Fibroblast of pulmonary artery (primary cell): ENCODE measurements around the gene KIAA1755.
A peak's percentile ranks its signal among the peaks of the same experiment; 100 is the strongest.

Experiments used
- DNase-seq: peaks from one replicate; pipeline ENCODE4 v3.0.0-alpha.2; 2010; ENCODE audit warnings: low read depth
- H3K4me3 ChIP-seq: replicated peaks from 2 replicates; pipeline ENCODE4 v1.5.1; 2011; ENCODE audit warnings: low read depth, mild to moderate bottlenecking, control low read depth, low read length, moderate library complexity
- TF ChIP-seq, protein P1 (sequence below): IDR thresholded peaks from 2 replicates; pipeline ENCODE4 v1.5.1; 2011; ENCODE audit warnings: mild to moderate bottlenecking, control low read depth, low read length, inconsistent platforms; ENCODE audit errors: missing control alignments

Gene KIAA1755

DNA sequence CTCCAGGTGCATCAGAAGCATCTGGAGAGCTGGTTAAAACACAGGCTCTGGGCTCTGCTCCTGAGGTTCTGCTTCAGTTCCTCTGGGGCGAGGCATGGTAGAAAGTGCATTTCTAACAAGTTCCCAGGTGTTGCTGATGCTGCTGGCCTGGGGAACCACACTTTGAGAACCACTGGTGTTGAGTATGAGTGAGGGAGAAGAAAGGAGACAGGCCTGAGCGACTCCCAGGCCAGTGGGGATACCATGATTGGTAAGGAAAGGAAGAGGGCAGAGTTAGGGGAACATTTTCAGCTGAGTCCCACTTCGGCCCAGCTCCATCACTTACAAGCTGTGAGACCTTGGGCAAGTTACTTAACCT is 36.8 kb downstream of the KIAA1755 start:
- TF ChIP-seq, protein P1, sequence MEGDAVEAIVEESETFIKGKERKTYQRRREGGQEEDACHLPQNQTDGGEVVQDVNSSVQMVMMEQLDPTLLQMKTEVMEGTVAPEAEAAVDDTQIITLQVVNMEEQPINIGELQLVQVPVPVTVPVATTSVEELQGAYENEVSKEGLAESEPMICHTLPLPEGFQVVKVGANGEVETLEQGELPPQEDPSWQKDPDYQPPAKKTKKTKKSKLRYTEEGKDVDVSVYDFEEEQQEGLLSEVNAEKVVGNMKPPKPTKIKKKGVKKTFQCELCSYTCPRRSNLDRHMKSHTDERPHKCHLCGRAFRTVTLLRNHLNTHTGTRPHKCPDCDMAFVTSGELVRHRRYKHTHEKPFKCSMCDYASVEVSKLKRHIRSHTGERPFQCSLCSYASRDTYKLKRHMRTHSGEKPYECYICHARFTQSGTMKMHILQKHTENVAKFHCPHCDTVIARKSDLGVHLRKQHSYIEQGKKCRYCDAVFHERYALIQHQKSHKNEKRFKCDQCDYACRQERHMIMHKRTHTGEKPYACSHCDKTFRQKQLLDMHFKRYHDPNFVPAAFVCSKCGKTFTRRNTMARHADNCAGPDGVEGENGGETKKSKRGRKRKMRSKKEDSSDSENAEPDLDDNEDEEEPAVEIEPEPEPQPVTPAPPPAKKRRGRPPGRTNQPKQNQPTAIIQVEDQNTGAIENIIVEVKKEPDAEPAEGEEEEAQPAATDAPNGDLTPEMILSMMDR, result no peak
- no peak overlapping the region for H3K4me3 ChIP-seq
- DNase-seq, result no peak

DNA sequence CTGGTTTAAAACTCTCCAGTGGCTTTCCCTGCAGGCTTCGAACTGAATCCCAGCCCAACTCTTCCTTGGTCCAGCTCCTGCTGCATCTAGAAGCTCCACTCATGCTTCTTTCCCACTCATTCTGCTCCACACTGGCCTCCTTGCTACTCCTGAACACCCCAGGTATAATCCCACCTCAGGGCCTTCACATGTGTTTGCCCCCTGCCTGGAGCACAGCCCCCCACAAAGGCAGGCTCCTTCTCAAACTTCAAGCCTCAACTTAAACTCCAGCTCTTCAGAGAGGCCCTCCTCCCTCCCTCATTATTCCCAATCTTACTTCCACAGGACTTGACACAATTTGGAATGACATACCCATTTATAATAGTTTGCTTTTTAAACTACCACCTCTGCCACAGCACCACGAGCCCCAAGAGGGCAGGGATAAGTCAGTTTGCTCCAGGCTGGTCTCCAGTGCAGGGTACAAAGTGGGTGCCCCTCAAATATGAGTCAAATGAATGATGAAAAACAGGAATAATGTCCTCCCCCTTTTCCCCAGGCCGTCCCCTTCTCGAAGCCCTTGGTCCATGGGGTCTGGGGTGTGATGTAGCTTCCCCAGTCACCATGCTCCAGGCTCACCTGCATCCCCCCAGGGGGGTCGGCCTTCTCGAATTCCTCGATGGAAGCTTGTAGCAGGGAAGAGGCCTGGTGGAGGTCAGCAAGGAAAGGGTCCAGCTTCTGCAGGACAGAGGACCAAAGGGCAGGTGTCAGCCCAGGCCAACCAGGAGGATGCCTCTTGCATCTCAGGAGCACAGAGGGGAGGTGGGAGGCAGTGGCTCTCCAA is 37.4 kb downstream of the KIAA1755 start:
- TF ChIP-seq, protein P1, result no peak
- H3K4me3 ChIP-seq, result no peak overlapping the region
- DNase-seq, result no peak

DNA sequence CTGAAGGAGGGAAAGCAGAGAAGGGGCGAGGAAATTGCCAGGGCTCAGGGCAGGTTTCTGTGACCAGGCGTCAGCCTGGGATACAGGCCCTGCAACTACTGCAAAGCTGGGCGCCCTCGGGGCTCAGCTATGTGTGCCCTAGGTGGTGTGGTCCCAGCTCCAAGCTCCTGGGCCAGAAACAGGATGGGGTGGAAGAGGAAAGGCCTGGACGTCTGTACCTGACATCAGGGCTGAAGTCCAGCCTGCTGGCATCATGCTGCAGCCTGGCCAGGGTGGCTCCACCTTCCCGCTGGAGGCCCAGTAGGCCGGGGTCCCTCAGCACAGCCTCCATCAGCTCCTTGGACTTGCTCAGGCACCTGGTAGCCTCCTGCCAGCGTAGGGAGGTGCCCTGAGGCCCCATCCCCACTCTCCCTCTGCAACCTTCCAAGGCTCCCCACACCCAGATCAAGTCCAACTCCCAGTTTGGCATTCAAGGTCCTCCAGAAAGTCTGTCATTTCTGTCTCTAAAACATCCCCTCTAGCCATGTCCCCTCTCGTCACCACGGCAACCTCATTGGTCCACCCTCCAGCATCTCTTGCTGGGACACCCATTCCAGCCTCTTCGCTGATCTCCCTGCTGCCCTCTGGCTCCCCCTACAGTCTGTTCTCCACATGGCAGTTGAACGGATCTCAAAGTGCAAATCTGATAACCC is 38.2 kb downstream of the KIAA1755 start:
- TF ChIP-seq, protein P1, result no peak
- no peak overlapping the region for H3K4me3 ChIP-seq
- DNase-seq, result peak; percentile 64

DNA sequence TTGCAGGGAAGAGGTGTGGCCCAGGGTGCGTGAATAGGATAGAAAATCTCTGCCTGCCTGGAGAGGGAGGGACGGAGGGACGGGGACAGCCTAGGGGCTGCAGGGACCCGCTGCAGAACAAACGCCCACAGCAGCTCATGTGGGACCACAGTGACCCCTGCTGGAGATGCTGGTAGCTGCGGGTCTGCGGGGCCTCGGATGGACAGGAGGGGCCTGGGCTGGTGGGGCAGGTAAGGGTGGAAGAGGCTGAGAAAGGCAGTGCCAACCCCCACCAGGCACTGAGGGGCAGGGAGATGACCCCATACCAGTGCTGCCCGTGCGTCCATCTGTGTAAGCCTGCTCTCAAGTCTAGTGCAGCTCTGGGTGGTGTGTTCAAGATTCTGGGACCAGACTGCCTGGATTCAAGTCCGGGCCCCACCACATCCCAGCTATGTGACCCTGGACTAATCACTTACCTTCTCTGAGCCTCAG is 39.4 kb downstream of the KIAA1755 start:
- TF ChIP-seq, protein P1, result peak; percentile 94
- H3K4me3 ChIP-seq, result no peak overlapping the region

DNA sequence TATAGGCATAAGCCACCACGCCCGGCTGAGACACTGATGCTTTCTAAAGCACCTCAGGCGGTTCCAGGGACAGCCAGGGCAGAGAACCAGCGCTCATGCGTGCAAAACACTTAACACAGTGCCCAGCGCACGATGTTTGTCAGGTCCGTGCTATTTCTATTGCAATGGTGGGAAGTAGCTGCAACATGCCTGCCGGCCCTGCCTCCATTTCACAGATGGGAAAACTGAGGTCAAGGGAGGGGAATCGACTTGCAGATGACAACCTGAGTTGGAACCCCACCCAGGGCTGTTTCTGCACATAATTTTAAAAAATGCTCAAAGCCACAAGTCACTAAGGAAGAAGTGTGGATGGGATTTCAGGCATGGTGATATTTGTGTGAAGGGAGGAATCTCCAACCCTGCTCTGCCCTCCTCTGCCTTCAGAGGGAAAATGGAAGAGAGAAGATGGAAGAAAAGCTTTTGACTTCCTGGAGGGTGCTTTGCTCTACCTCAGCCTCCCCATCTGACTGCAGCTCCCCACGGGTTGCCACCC is 39.9 kb downstream of the KIAA1755 start:
- TF ChIP-seq, protein P1, result no peak

More for the DNA sequence above, 39.4 kb downstream of the KIAA1755 start:
- peak; percentile 64 for DNase-seq

DNA sequence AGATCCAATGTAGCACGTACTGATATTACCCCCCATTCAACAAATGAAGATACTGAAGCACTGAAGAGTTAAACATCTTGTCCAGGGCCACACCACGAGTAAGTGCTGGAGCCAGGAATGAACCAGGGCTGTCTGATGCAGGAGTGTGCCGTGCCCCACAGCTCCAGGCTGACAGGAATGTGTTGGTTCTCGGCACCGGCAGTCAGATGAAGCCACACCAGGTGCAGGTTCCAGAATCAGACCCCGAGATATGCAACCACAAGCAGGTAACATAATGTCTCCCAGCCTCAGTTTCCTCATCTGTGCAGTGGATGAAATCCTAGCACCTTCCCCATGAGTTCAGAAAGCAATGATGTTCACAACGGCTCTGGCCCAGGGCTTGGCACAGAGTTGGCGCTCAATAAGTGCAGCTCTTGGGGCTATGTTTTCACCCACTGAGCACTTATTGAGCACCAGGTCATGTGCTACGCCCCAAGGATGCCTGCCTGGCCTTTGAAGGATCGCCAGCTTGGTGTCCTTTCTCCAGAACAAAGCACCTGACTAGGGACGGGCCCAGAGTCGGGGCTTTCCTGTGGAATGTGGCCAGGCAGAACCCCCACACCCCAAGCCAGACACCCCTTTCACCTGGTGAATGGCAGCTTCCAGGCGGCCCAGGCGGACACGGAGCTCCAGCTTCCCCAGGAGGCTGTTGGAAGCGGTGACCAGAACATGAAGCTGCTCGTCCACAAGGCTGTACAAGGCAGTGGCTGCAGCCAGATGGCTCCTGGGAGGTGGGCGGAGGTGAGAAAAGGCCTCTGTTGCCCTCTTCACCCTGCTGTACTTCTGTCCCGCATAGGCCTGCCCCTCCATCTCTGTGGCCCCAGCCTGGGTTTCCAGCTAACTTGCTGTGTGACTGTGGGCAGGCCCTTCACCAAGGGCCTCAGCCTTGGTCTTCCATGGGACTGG is 41.3 kb downstream of the KIAA1755 start:
- TF ChIP-seq, protein P1, result no peak
- no peak overlapping the region for H3K4me3 ChIP-seq
- DNase-seq, result no peak

More for the DNA sequence above, 39.9 kb downstream of the KIAA1755 start:
- H3K4me3 ChIP-seq, result no peak overlapping the region
- no peak for DNase-seq
